Activated CD8-positive, alpha-beta memory T cell treated with anti-CD3 and anti-CD28 coated beads, Interleukin-2, amount 50 U/mL, for 4 hours (primary cell): ENCODE measurements around the gene ZNF483.
A peak's percentile ranks its signal among the peaks of the same experiment; 100 is the strongest.
"Not testable (repeated sequence)": the region's sequence is repeated elsewhere in the genome, so short reads cannot be mapped to it uniquely, and the experiment has no call there.

Experiments
- DNase-seq: peaks from one replicate; pipeline ENCODE4 v3.0.0-alpha.2; 2020

The ZNF483 gene

DNA sequence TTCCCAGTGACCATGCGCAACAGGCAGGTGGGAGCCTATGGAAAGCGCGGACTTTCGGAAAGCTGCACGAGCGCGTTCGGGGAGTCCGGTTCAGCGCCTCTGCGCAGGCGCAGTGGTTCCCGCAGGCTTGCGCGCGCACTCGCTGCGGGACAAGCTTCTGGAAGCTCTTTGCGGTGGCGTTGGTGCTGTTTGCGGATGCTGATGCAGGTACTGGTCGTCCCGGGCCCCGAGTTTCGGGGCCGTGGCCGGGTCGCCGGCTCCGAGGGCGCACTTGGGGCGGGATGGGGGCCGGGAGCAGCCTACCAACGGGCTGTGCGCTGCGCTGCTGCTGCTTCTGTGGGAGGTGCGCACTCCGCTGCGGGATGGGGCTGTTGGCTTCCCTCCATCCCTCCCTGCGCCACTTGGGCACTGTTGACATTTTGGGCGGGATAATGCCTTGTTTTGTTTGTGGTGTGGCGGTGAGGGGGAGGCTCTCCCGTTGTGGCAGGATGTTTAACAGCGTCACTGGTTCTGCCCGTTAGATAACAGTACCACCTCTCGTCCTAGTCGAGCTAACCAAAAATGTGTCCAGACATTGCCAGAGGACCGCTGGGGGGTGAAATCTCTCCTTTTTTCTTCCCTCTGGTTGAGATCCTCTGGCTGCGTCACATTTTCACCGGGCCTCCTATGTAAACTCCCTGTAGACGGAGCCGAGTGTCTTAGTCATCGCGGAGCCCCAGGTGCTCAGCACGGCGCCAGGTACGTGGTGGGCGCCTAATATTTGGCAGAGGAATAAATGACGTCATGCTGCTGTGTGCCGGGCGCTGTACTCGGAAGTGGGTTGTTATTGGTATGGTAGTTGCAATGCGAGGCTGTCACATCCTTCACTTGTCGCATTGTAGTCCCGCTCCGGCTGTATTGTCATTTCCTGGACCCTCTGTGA, at the start of gene ZNF483:
ZNF483 (plus strand) TSS at position 124 of the 922 bp plus-strand sequence. CDS start 2,217 bp downstream, outside the sequence.
- DNase-seq: peak; percentile 73

GRCh38 chr9:111475195-111475594, 49.8 kb upstream of the ZNF483 start:
- DNase-seq: no peak

GRCh38 chr9:111477677-111478076, 47.3 kb upstream of the ZNF483 start:
- no peak for DNase-seq

GRCh38 chr9:111481885-111482636, 42.9 kb upstream of the ZNF483 start:
- no peak for DNase-seq

DNA sequence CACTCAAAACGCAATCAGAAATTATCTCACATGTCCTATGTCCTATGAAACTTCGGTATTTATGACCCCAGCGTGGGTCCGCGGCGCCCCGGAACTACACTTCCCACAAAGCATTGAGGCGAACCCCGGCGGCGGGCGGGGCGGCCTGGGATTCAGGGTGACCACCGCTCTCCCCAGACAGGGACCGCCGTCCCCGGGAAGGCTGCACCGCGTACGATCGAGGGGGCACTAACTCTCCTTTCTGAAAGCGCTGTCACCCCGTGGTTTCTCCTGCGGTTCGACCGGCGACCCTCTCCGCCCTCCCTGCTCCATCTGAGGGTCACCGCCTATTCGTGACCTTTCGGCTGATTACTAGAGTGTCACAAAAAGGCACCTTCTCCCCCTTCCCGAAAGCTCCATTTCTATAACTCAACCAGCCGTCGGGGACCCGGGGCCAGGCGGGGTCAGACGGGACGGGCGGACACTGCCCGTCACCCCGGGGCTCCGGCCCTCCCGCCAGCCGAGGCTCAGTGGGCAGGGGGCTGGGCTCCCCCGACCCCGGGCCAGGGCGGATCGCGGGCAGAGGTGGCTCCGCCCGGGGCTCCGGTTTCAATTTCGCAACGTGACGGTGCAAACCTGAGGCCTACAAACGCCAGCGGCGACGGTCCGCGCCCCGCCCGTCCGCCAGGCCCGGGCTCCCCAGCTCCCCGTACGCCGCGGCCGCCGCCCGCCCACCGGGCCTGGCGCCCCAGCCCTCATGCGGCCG, 42.1 kb upstream of the ZNF483 start:
- peak; percentile 65 for DNase-seq

- DNase-seq: peak; percentile 60
These were observed 41.5 kb upstream of the ZNF483 start for GRCh38 chr9:111483439-111483857.

- peak; percentile 72 for DNase-seq
These were observed 41.0 kb upstream of the ZNF483 start, which contains the start of gene ECPAS for GRCh38 chr9:111483858-111484571. TSS of gene ECPAS (minus strand) at chr9:111484383. CDS start at chr9:111472918, 11,465 bp downstream.

DNA sequence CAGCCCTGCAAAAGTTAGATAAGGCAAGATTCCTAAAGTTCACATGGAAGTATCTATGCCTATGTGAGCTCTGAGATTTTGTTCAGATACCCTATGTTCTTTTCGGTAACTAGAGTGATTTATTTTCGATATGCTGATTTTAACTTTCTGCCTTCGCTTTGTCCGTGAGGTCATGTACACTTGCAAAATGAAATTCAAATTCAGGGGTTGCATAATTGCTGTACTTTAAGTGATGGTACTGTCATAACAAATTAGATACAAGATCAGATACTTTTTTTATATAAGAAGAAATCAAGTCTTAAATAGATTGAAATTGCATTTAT, 40.4 kb upstream of the ZNF483 start:
- no peak for DNase-seq

GRCh38 chr9:111497196-111497595, 27.8 kb upstream of the ZNF483 start:
- DNase-seq: not testable (repeated sequence)

- no peak for DNase-seq
These were observed 23.9 kb upstream of the ZNF483 start for GRCh38 chr9:111501005-111501562.

GRCh38 chr9:111501648-111502047, 23.3 kb upstream of the ZNF483 start:
- DNase-seq: no peak

DNA sequence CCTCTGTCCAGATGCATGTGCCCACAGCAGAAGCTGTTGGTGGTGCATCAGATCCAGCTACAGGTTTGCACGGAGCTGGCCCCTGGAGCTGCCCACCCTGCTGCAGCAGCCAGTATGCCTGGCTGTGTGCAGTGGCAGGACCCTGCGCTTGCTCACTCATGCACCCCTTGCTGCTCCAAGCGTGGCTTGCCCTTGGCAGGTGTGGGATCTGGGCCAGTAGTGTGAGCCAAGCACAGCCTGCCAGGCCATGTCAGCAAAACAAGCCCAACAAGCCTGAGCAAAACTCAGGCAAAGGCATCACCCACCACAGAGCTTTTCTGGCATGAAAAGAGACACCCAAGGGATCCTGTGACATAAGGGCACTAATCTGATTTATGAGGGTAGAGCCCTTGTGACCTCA, 22.5 kb upstream of the ZNF483 start:
- no peak for DNase-seq

GRCh38 chr9:111511581-111511980, 13.4 kb upstream of the ZNF483 start:
- DNase-seq: not testable (repeated sequence)

GRCh38 chr9:111514967-111515366, 10.0 kb upstream of the ZNF483 start:
- DNase-seq: no peak

DNA sequence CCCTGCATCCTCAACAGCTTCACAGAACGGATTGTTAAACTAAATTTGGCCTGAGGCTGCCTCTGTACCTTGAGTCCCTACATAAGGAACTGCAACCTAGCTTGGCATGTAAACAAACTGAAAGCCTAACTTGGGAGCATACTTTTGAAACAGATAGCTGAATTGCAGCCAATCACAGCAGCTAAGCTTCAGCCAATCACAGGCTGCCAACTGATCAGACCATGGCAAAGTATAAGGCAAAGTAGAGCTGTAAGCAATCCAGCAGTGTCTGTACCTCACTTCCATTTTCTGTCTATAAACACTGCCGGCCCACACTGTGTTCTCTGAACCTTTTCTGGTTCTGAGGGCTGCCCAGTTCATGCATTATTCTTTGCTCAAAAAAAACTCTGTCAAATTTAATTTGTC, 8.9 kb upstream of the ZNF483 start:
- DNase-seq: no peak

DNA sequence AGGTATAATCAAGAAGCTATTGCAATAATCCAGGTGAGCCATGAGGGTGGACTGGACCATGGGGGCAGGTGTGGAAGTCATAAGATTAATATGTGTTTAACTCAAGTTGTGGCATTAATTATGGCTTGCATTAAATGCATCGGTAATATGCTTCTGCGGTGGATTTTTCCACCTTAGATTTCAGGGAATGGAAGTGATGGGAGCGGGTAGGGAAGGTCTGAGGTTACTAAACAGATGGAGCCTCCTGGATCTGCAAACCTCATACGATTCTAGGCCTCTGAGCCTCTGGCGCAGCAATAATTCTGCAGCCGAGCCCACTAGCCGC, 286 bp upstream of the ZNF483 start:
- no peak for DNase-seq

- no peak for DNase-seq
These were observed 2.4 kb downstream of the ZNF483 start for GRCh38 chr9:111527347-111527746.

DNA sequence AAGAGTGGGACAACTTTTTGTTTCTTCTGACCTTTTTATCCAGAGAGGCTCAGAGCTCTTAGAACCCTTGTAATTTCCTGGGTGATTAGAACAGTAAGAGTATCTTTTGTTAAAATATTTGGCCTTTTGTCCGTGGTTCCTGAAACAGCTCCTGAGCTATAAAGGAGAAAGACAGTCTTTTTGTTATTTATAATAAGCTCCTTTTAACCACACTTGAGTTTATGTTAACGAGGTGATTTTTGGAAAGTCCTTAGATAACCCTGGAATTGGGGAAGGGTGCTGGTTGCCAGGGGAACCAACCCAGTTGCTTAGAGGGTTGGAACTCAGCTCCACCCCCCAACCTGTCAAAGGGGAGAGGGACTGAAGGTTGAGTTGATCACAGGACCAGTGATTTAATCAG, 4.8 kb downstream of the ZNF483 start:
- DNase-seq: no peak

DNA sequence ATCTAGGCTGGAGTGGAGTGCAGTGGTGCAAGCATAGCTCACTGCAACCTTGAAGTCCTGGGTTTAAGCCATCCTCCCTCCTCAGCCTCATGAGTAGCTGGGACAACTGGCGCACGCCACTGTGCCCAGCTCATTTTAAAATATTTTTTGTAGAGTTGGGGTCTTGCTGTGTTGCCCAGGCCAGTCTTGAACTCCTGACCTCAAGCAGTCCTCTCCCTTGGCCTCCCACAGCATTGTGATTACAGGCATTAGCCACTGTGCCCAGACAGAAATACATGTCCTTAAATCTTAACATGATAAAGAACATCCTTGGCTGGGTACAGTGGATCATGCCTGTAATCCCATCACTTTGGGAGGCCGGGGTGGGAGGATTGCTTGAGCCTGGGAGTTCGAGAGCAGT, 6.7 kb downstream of the ZNF483 start:
- no peak for DNase-seq

DNA sequence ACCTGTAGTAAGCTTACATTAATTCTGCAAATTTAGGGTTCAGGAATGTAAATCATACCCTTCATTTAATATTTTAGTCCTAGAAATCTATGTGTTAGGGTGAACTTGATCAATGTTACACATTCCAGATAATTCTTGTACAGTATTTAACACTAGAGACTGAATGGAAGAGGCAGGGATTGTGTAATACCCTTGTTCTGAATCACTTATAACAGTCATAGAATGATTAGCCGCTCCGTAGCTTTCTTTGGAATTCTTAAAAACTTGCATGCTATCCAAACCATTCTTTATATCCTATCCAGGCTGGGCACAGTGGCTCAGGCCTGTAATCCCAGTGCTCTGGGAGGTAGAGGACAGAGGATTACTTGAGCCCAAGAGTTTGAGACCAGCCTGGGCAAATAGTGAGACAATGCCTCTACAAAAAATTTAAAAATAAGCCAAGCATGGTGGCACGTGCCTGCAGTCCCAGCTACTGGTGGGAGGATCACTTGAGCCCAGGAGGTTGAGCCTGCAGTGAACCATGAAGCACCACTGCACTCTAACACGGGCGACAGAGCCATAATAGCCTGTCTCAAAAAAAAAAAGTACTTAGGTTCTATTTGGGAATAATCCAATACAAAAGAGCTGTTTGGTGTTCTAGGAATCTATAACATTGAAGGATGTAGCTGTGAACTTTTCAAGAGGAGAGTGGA, 8.3 kb downstream of the ZNF483 start:
- no peak for DNase-seq

GRCh38 chr9:111542497-111543254, 17.7 kb downstream of the ZNF483 start:
- no peak for DNase-seq
